Measurements from ENCODE around the gene CDH23. TPM values are rescaled to one million over a fixed set of nuclear protein-coding genes. Genes with fewer than 3 reads are reported as not detected.

CDH23 gene
- total and polyA plus RNA-seq, 9 of the 15 experiments (the other 6 are each of a cell fraction or from before 2014, with no cell fraction given) = 0.18 to 1.2 (median 0.47) TPM

- BruUV-seq (replicated peaks) = no TSS peak
- no peak overlapping the region for H3K9ac ChIP-seq (ENCODE audit: insufficient read depth in 1 of 2, low read depth in 2 of 2, low read length in 2 of 2)
- in situ Hi-C loops (cut with MboI) = no loop called here
Measured at GRCh38 chr10:71391701-71392100, 5.0 kb upstream of the CDH23 start.

More at GRCh38 chr10:71391701-71392100, 5.0 kb upstream of the CDH23 start:
- no peak overlapping the region for H3K4me3 ChIP-seq
- POLR2A ChIA-PET = no interaction called here
- WGBS (ENCODE audit: insufficient coverage, low coverage, missing lambda C conversion rate) = 0% methylated on average over 5 of the region's 5 CpGs
- peaks cover 55 to 77% of the 10 kb centered on the region in 2 experiments for H3K27me3 ChIP-seq (ENCODE audit: control insufficient read depth in 2 of 2, insufficient read depth in 2 of 2, low read length in 2 of 2)
- H3K4me1 ChIP-seq (replicated peaks in 1 of 2; ENCODE audit: control insufficient read depth in 2 of 2, insufficient read depth in 2 of 2, low read length in 2 of 2) = peaks cover 0 to 10% of the 10 kb centered on the region in 2 experiments; a peak in 2 of 5 replicates
- H2AFZ ChIP-seq (ENCODE audit: low read depth, low read length) = no peak overlapping the region
- H3K9me1 ChIP-seq (ENCODE audit: control insufficient read depth, insufficient read depth, low read length) = no peaks in the 10 kb centered on the region
- H3K79me2 ChIP-seq (ENCODE audit: control insufficient read depth, insufficient read depth, low read length) = no peaks in the 10 kb centered on the region
- ATAC-seq (no peak), DNase-seq (ENCODE audit: extremely low read depth in 1 of 4, low spot score in 3 of 4) (no peak), FAIRE-seq (no peak)
- H3K36me3 ChIP-seq (ENCODE audit: control insufficient read depth, insufficient read depth, low read length) = no peaks in the 10 kb centered on the region
- H3K4me2 ChIP-seq (ENCODE audit: insufficient read depth, low read length) = no peak overlapping the region
- H3K9me3 ChIP-seq (replicated peaks; ENCODE audit: control insufficient read depth, insufficient read depth, low read depth, low read length) = no peaks in the 10 kb centered on the region
- CTCF ChIA-PET (ENCODE audit: low intra/inter-chr PET ratio) = no interaction called here
- no peak overlapping the region for H3K27ac ChIP-seq (ENCODE audit: extremely low read depth, low read depth, low read length)
- intact Hi-C loops (cut with micrococcal nuclease) = no loop called here
- peaks cover 12% of the 10 kb centered on the region for H4K20me1 ChIP-seq (replicated peaks; ENCODE audit: control insufficient read depth, insufficient read depth, low read length)
- no peak for TF ChIP-seq HIVEP1 (CRISPR knock-in tag; IDR thresholded peaks at IDR 0.05)
- TF ChIP-seq GABPA (tag; conservative IDR thresholded peaks at IDR 0.05; ENCODE audit: low read depth) = no peak
- no peak for TF ChIP-seq ZNF696 (CRISPR knock-in tag; conservative IDR thresholded peaks at IDR 0.05)
- TF ChIP-seq MAFG (tag; conservative IDR thresholded peaks at IDR 0.05) = no peak
- TF ChIP-seq HES1 (IDR thresholded peaks at IDR 0.05; ENCODE audit: low read depth) = no peak
- TF ChIP-seq ARID3B (CRISPR knock-in tag; IDR thresholded peaks at IDR 0.05; ENCODE audit: borderline replicate concordance) = no peak
- no peak for TF ChIP-seq TCF7 (IDR thresholded peaks at IDR 0.05; ENCODE audit: borderline replicate concordance)
- no peak for TF ChIP-seq ZNF431 (CRISPR knock-in tag; IDR thresholded peaks at IDR 0.05)
- TF ChIP-seq MCM3 (IDR thresholded peaks at IDR 0.05) = no peak
- TF ChIP-seq BRF2 (IDR thresholded peaks at IDR 0.05; ENCODE audit: borderline replicate concordance, insufficient read depth, insufficient read length) = no peak
